ENCODE results near the gene MXRA8.
A peak's percentile ranks its signal among the peaks of the same experiment; 100 is the strongest.

The MXRA8 gene

DNA sequence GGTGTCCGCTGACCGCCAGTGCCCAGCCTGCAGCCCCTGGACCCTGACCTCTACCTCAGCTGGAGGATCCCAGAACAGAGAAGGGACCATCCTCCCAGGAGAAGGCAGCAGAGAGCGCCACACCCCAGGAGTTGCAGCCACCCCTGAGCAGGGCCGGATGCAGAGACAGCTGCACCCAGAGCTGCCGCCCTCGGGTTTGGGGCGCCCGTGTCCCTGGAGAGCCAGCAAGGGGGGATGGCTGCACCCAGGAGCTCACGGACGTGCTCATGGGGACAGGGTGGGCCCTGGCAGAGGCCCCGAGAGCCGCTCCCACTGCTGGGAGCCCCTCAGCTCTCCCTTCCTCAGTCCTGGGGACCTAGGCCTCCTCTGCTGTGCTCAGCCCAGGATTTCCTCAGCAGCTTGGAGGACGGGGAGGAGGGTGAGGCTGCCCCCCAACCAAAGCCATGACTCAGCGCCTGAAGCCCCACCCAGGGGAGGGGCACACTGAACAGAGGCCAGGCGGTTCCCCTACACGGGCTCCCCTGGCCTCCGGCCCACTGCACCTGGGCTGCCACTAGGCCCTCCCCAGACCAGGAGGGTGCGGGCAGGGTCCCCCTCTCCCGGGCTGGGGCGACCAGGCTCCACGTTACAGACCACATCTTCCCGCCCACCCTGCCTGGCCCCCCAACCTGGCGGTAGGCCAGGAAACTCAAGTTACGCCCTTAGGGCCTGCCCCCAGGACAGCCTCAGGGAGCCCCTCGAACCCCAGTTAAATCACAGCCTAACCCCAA is 52.9 kb downstream of the MXRA8 start:
- peak; percentile 74 for DNase-seq (ENCODE audit: low spot score)
- in situ Hi-C loops (cut with MboI; ENCODE audit: low sequenced_read_pairs, unreplicated experiment) = no loop called here
- TF ChIP-seq, protein P1, sequence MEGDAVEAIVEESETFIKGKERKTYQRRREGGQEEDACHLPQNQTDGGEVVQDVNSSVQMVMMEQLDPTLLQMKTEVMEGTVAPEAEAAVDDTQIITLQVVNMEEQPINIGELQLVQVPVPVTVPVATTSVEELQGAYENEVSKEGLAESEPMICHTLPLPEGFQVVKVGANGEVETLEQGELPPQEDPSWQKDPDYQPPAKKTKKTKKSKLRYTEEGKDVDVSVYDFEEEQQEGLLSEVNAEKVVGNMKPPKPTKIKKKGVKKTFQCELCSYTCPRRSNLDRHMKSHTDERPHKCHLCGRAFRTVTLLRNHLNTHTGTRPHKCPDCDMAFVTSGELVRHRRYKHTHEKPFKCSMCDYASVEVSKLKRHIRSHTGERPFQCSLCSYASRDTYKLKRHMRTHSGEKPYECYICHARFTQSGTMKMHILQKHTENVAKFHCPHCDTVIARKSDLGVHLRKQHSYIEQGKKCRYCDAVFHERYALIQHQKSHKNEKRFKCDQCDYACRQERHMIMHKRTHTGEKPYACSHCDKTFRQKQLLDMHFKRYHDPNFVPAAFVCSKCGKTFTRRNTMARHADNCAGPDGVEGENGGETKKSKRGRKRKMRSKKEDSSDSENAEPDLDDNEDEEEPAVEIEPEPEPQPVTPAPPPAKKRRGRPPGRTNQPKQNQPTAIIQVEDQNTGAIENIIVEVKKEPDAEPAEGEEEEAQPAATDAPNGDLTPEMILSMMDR (IDR thresholded peaks at IDR 0.05; ENCODE audit: borderline replicate concordance, control extremely low read depth, extremely low read depth, insufficient read depth, missing control alignments) = peak; percentile 21

DNA sequence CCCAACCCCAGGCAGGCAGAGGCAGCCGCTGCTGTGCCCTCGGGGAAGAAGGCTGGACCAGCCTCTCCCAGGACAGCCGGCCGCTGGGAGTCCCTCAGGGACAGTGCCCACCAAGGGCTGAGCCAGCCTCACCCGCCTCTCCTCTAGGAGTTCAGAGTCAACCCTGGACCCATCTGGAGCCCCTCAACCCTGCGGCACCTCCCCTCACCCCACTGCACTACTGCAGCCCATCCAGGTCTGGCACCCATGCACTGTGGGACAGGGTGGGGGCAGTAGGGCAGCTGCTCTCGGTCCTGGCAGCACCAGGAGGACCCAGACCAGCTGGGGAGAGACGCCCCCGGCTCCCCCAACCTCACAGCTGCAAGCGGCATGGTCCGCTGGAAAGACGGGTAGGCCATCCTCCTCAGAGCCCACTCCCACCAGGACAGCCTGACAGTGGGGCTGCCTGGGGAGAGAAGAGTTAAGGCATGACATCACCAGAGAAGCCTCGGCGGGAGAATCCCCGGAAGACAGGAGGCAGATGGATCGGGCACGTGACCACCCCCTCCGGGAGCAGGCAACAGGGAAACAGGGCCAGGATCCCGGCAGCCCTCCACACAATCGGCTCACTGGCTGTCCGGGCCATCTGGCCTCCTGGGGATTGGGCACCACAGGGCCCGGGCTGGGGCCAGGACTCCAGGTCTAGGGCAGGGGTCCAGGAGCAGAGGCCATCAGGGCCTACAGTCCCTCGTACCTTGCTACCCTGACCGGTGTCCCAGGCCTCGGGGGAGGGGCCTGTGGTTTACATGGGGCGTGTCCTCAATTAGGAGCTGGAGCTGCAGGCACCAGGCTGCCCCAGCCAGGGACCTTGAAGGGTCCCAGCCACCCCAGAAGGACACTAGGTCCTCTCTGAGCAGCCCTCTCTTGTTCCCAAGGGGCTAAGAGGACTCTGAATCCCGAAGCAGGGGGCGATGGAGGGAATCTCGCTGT is 53.7 kb downstream of the MXRA8 start:
- DNase-seq (ENCODE audit: low spot score) = no peak
- TF ChIP-seq, protein P1 (IDR thresholded peaks at IDR 0.05; ENCODE audit: borderline replicate concordance, control extremely low read depth, extremely low read depth, insufficient read depth, missing control alignments) = no peak
- in situ Hi-C loops (cut with MboI; ENCODE audit: low sequenced_read_pairs, unreplicated experiment) = no loop called here

DNA sequence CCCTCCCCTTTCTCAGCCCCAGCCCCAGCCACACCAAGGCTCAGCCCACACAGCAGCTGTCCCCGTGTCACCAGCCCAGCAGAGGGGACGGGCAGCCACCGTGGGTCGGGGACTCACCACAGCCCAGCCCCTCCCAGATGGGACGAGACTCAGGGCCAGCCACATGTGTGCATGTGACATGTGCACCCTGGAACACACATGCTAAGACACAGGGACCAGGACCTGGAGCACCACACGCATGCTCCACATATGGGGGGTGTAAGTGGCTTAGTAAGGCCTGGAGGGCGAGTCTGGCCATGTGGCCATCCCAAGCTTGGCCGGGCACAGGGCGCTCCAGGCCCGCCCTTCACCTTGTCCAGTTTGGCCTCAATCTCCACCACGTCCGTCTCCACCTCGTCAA is 54.6 kb downstream of the MXRA8 start:
- in situ Hi-C loops (cut with MboI; ENCODE audit: low sequenced_read_pairs, unreplicated experiment) = no loop called here
- no peak for DNase-seq (ENCODE audit: low spot score)
- TF ChIP-seq, protein P1 (IDR thresholded peaks at IDR 0.05; ENCODE audit: borderline replicate concordance, control extremely low read depth, extremely low read depth, insufficient read depth, missing control alignments) = no peak

DNA sequence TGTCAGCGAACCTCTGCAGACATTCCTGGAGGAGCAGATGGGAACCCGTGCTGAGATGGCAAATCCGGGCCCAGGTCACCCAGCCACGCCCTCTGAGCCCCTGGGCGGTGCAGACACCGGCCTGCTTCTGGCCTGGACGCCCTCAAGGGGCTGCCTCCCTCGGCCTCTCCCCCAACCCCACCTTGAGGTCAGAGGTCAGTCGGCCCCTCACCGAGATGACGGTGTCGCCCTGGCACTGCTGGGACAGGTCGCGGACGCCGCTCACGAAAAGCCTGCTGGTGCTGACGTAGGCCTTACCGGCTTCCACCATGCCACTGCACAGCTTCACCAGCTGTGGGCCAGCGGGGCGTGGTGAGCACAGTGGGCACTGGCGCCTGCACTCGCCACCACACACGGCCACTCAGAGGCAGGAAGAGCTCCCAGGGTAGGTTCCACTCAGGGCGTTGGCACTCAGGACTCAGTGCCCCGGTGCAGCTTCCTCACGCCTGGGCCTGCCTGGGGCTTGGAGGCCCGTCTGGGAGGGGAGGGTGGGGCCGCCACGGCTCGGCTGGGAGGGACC is 55.3 kb downstream of the MXRA8 start:
- TF ChIP-seq, protein P1 (IDR thresholded peaks at IDR 0.05; ENCODE audit: borderline replicate concordance, control extremely low read depth, extremely low read depth, insufficient read depth, missing control alignments) = no peak
- DNase-seq (ENCODE audit: low spot score) = no peak
- in situ Hi-C loops (cut with MboI; ENCODE audit: low sequenced_read_pairs, unreplicated experiment) = no loop called here
